HG03064 (cell line): ENCODE measurements around the gene FSIP1.
"Not testable (repeated sequence)": the region's sequence is repeated elsewhere in the genome, so short reads cannot be mapped to it uniquely, and the experiment has no call there.

Source experiments
- ATAC-seq: cut with Tn5 transposase; IDR thresholded peaks from one replicate; pipeline ENCODE4 v1.9.1; 2021; ENCODE audit warnings: low read depth; ENCODE audit not compliant: unreplicated experiment

The FSIP1 gene

GRCh38 chr15:39782441-39783138 is at the start of gene FSIP1:
TSS of gene FSIP1 (minus strand) at chr15:39782841. CDS start at chr15:39776524, 6,317 bp downstream.
- peak; percentile 96 for ATAC-seq

- no peak for ATAC-seq
Measured at GRCh38 chr15:39830166-39830565, 47.5 kb upstream of the FSIP1 start.

GRCh38 chr15:39828374-39828931 is 45.8 kb upstream of the FSIP1 start:
- no peak for ATAC-seq

GRCh38 chr15:39826975-39827374 is 44.3 kb upstream of the FSIP1 start:
- no peak for ATAC-seq

- ATAC-seq: no peak
Measured at GRCh38 chr15:39823634-39824033, 41.0 kb upstream of the FSIP1 start.

GRCh38 chr15:39820050-39820602 is 37.5 kb upstream of the FSIP1 start:
- ATAC-seq: no peak

GRCh38 chr15:39819533-39819932 is 36.9 kb upstream of the FSIP1 start:
- ATAC-seq: no peak

- ATAC-seq: no peak
Measured at GRCh38 chr15:39817892-39818291, 35.3 kb upstream of the FSIP1 start.

GRCh38 chr15:39814489-39814888 is 31.8 kb upstream of the FSIP1 start:
- no peak for ATAC-seq

- not testable (repeated sequence) for ATAC-seq
Measured at GRCh38 chr15:39812651-39813050, 30.0 kb upstream of the FSIP1 start.

GRCh38 chr15:39808909-39809308 is 26.3 kb upstream of the FSIP1 start:
- no peak for ATAC-seq

GRCh38 chr15:39807791-39808190 is 25.1 kb upstream of the FSIP1 start:
- no peak for ATAC-seq

- ATAC-seq: no peak
Measured at GRCh38 chr15:39804026-39804425, 21.4 kb upstream of the FSIP1 start.

GRCh38 chr15:39803016-39803415 is 20.4 kb upstream of the FSIP1 start:
- ATAC-seq: no peak

- no peak for ATAC-seq
Measured at GRCh38 chr15:39801641-39802309, 19.1 kb upstream of the FSIP1 start.

- ATAC-seq: no peak
Measured at GRCh38 chr15:39799552-39800011, 16.9 kb upstream of the FSIP1 start.

GRCh38 chr15:39798382-39798781 is 15.7 kb upstream of the FSIP1 start:
- ATAC-seq: no peak

GRCh38 chr15:39797407-39797806 is 14.8 kb upstream of the FSIP1 start:
- no peak for ATAC-seq

GRCh38 chr15:39796601-39797000 is 14.0 kb upstream of the FSIP1 start:
- no peak for ATAC-seq

GRCh38 chr15:39795486-39795885 is 12.8 kb upstream of the FSIP1 start:
- ATAC-seq: no peak

- no peak for ATAC-seq
Measured at GRCh38 chr15:39794954-39795353, 12.3 kb upstream of the FSIP1 start.
